Cerebellar cortex (tissue), 1 donor: ENCODE results near the gene SYNPO.

Experiments
- DNase-seq: peaks from one replicate; pipeline ENCODE4 v3.0.0-alpha.2; 2015; ENCODE audit warnings: low spot score

Gene SYNPO

GRCh38 chr5:150658699-150659265, 18.3 kb downstream of the SYNPO start:
- DNase-seq, result no peak

- no peak for DNase-seq
Observed at GRCh38 chr5:150659360-150660107, 19.1 kb downstream of the SYNPO start.

- DNase-seq, result no peak
Observed at GRCh38 chr5:150660108-150660831, 19.8 kb downstream of the SYNPO start.

- DNase-seq, result no peak
Observed at GRCh38 chr5:150661086-150661485, 20.6 kb downstream of the SYNPO start, which contains the start of gene MYOZ3. TSS of gene MYOZ3 (plus strand) at chr5:150661251. CDS start at chr5:150662942, 1,691 bp downstream.

GRCh38 chr5:150661821-150662596, 21.5 kb downstream of the SYNPO start:
- no peak for DNase-seq

GRCh38 chr5:150662731-150663516, 22.5 kb downstream of the SYNPO start:
- DNase-seq, result no peak

- no peak for DNase-seq
Observed at GRCh38 chr5:150663936-150664335, 23.5 kb downstream of the SYNPO start.

GRCh38 chr5:150665044-150665443, 24.6 kb downstream of the SYNPO start:
- DNase-seq, result no peak

GRCh38 chr5:150670275-150670947, 30.0 kb downstream of the SYNPO start:
- DNase-seq, result no peak

- no peak for DNase-seq
Observed at GRCh38 chr5:150670948-150671310, 30.5 kb downstream of the SYNPO start.

GRCh38 chr5:150671509-150672236, 31.2 kb downstream of the SYNPO start:
- DNase-seq, result no peak

- no peak for DNase-seq
Observed at GRCh38 chr5:150672237-150672883, 31.9 kb downstream of the SYNPO start.

- no peak for DNase-seq
Observed at GRCh38 chr5:150672884-150673275, 32.4 kb downstream of the SYNPO start.

GRCh38 chr5:150674341-150674821, 33.9 kb downstream of the SYNPO start:
- no peak for DNase-seq

GRCh38 chr5:150675069-150675468, 34.6 kb downstream of the SYNPO start:
- DNase-seq, result no peak

GRCh38 chr5:150676578-150676977, 36.1 kb downstream of the SYNPO start:
- no peak for DNase-seq

GRCh38 chr5:150689120-150689519, 48.7 kb downstream of the SYNPO start:
- no peak for DNase-seq

GRCh38 chr5:150690760-150691159, 50.3 kb downstream of the SYNPO start:
- no peak for DNase-seq

GRCh38 chr5:150692276-150692675, 51.8 kb downstream of the SYNPO start:
- no peak for DNase-seq

- no peak for DNase-seq
Observed at GRCh38 chr5:150694612-150695011, 54.2 kb downstream of the SYNPO start.
